Spleen (tissue), 7 donors: ENCODE data around the gene SCYGR8.
A peak's percentile ranks its signal among the peaks of the same experiment; 100 is the strongest.

Experiments used
- CTCF ChIP-seq, 11 experiments: fragments of 200-600 bp in 7 of 11; fragments of 450-650 bp in 4 of 11; sonication (generic) in 4 of 11; IDR thresholded peaks in 8 of 11; conservative IDR thresholded peaks in 3 of 11; 1 replicate in 7 of 11; 2 replicates in 4 of 11; pipeline versions ENCODE4 v1.4.0 to v1.8.0; 2016 to 2021; ENCODE audit warnings: antibody characterized with exemption in 11 of 11, inconsistent platforms in 4 of 11, mild to moderate bottlenecking in 1 of 11
- POLR2A ChIP-seq, 3 donors: fragments of 450-650 bp; IDR thresholded peaks; one replicate each; pipeline ENCODE4 v1.5.1; 2017; ENCODE audit warnings: antibody characterized with exemption in 3 of 3, mild to moderate bottlenecking in 1 of 3
- POLR2AphosphoS5 ChIP-seq, 3 donors: sonication (generic); formaldehyde crosslinking; IDR thresholded peaks; one replicate each; pipeline ENCODE4 v1.5.1; 2017; ENCODE audit warnings: antibody characterized with exemption in 3 of 3
- donor health status: DM: no; HTN: no; CAD: no; lungs with moderate emphysema.
- donor health status: DM: no; HTN: no; CAD: no.
- donor health status: DM: no; HTN: no; CAD: no.

DNA sequence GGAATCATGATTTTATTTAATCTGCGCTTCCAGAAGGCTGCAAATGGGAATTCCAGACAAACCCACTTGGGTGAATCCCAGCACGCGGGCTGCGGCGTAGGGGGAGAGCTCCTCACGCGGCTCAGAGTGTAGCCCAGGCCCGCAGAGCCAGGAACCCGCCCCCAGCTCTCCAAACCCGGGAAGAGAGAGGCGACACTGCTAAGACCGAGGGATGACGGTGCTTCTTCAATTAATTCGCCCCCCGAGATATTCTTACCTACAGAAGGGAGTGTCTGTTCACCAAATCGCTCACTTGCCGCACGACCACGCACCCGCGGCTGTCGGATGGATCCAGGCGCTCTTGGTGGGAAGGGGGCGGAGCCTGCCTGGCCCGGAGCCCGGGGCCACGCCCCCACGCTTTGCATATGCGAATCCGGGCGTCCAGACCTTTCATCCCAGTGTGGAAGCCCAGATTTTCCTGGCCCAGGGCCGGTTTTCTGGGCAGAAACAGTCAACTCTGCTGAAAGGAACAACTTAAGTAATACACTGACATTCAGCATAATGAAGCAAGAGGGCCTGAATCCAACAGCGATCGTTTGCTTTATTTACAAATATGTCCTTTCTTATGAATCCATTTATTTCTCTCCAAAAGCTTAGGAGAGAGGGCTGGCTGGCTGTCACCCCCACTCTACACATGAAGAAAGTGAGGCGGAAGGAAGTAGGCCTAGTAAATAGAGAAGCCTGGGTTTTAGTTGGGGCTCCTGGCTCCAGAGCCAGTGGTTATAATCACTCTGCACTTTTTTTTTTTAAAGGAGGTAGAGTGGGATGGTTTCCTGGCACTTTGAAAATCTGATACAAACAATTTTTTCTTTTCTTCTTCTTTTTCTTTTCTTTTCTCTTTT lies 27.8 kb upstream of the SCYGR8 start, which contains the start of gene SLC19A3:
- TF ChIP-seq CTCF (IDR thresholded peaks at IDR 0.05 in 8 of 11, conservative IDR thresholded peaks at IDR 0.05 in 3 of 11) (no peak), POLR2A (IDR thresholded peaks at IDR 0.05) (no peak), POLR2AphosphoS5 (IDR thresholded peaks at IDR 0.05) (peak in 1 of 3 donors; percentile 46)
